Measurements from ENCODE around the gene GNG13.
"Not testable (repeated sequence)": the region's sequence is repeated elsewhere in the genome, so short reads cannot be mapped to it uniquely, and the experiment has no call there.

GNG13 gene

DNA sequence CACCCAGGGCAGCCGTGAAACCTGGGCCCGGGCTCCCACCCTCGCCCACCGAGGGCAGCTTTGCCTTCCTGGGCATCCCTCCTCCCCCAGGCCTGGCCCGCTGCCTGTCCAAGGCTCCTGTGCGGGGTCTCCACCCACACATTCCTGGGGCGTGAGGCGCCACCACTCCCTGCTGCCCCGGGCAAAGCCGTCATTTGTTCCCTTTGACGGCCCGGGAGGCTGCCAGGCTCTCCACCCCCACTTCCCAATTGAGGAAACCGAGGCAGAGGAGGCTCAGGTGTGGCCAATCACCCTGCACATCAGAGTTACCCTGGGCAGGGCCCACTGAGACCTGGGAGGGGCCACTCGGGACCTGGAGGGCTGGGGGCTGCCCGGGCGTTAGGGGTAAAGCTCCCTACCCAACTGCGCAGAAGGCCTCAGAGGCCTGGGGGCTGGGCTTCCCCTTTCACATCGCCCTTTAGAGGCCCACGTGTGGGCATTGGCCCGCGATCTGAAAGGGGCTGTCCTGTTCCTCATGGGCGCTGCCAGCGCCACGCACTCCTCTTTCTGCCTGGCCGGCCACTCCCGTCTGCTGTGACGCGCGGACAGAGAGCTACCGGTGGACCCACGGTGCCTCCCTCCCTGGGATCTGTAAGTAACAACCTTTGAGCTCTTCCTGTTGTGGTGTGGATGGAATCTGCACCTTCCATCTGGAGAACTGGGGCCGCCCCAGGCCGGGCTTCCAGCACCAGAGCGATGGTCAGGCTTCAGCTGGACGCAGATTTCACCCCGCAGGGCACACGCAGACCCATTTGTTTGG lies 39.8 kb downstream of the GNG13 start, which contains the start of gene MSLN:
Gene MSLN (plus strand): TSS at position 190 of the 799 bp plus-strand sequence. CDS start 1,947 bp downstream, outside the sequence.
- no peak for DNase-seq

DNA sequence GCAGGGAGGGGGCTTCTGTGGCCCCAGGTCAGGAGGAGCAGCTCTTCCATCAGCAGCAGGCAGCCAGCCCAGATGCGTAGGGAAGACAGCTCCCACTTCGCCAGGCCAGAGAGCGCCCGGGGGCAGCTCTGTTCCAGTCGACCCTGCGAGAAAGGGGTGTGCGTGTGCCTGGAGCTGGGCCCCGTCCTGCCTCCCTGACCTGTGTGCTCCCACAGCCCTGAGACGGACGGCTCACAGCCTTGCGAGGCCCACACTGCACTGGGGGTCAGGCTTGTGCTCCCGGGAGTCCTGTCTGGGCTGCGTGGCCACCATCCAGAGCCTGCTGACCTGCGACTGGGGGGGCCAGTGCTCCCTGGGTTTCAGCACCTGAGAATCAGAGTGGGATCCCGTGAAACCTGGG lies 40.5 kb downstream of the GNG13 start:
- no peak for DNase-seq

DNA sequence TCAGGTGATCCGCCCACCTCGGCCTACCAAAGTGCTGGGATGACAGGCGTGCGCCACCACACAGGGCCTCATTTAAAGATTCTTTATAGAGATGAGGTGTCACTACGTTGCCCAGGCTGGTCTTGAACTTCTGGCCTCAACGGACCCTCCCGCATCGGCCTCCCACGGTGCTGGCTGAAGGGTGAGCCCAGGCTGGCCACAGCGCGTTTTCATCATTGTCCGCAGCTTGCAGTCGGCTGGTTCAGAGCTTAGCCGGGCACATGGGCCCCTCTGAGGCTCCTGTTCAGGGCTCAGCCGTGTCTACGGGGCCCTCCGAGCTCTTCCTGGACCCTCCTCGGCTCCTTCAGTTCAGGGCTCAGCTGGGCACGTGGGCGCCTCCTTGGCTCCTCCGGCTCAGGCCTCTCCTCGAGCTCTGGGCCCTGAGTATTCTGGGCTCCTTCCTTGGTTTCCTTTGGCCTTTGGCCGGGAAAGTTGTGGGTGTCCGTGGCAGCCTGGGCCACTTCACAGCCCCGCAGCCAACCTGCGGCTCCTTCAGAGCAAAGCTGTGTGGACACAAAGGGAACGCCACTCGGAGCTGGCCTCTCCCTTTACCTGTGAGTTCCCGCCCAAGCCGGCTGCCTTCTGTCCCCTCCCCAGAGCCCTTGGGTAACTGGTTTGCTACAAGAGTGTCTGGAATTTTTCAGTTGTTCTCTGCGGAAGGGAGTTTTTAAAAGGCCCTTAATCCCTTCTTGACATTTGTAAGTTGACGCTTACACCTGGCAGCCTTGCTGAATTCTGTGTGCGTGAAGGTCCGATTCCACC lies 41.2 kb downstream of the GNG13 start:
- DNase-seq, result no peak

DNA sequence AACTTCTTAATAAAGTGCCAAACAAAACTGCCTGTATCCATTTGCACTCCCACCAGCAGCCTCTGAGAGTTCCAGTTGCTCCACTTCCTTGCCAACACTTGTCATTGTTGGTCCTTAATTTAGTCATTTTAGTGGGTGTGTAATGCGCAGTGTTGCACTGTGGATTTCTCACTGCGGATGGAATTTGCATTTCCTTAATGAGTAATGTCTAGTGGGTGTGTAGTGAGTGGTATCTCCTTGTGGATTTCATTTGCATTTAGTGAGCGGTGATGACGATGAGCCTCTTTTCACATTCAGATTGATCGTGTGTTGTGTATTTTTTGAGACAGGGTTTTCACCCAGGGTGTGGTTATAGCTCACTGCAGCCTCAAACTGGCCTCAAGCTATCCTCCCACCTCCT lies 44.1 kb downstream of the GNG13 start:
- DNase-seq, result no peak

DNA sequence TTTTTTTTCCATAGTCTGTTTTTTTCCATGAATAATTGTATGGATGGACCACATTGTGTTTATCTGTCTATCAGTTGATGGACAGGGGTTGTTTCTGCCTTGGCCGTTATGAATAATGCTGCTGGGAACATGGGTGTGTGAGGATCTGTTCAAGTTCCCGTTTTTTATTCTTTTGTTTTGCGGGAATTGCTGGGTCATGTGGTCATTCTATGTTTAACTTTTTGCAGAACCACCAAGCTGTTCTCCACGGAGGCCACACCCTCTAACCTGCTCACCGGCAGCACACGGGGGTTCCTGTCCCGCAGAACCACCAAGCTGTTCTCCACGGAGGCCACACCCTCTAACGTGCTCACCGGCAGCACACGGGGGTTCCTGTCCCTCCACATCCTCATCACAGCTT lies 45.9 kb downstream of the GNG13 start:
- no peak for DNase-seq

DNA sequence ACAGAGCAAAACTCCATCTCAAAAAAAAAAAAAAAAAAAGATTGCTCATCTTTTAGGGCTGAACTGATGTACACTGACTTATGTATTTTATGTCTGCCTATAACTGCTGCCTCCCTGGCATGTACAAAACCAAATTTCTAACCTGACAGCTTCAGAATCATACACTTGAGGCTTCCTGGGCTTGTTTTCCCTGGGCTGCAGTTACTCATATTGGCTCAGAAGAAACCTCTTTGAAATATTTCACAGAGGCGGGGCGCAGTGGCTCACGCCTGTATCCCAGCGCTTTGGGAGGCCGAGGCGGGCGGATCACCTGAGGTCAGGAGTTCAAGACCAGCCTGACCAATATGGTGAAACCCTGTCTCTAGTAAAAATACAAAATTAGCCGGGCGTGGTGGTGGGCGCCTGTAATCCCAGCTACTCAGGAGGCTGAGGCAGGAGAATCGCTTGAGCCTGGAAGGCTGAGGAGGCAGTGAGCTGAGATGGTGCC lies 46.4 kb downstream of the GNG13 start:
- not testable (repeated sequence) for DNase-seq

DNA sequence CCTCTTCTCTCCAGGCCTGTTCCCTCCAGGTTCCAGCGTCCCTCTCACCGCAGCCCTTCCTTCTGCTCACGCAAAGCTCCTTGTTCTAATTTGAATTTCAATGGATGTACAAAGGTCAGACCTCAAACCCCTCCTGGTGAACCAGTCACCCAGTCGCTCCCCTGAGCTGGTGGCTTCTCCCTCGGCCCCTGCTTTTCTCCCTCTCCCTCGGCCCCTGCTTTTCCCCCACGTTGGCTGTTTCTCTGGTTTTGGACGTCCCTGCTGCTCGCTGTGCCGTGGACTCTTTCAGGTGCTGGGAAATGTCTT lies 48.6 kb downstream of the GNG13 start:
- no peak for DNase-seq

DNA sequence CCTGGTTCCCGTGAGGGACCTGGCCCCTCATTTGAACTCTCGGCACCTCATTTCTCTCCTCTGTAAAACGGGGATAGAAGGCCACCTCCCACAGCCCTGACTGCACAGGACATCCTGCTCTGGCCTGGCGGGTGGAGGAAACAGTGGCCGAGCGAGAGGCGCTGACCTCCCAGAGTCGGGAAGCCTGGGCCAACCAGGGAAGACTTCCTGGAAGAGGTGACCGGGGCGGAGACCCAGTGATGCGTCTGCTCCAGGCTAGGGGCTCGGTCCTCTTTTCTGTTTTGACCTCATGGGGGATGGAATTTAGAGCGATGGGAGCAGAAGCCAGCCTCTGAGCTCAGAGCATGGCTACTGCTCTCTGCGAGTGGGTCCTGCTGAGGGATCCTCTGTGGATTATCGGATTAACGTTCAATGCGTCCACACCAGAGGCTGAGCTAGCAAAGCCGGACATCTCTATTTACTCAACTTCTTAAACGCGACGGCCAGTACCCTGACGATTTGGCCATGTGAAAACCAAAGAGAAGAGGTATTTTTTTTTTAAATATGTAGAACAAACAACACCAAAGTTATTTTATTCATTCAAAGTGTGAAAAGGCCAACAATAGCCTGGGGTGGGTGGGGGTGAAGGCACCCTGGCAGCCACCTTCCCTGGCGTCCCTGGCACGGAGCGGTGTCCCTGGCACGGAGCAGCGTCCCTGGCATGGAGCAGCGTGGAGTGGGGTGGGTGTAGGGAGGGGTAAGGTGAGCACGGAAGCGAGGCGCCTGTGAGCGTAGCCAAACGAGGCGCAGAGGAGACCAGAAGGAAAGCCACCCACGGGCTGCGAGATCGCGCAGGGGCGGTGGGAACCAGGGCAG lies 49.2 kb downstream of the GNG13 start:
- DNase-seq, result no peak

DNA sequence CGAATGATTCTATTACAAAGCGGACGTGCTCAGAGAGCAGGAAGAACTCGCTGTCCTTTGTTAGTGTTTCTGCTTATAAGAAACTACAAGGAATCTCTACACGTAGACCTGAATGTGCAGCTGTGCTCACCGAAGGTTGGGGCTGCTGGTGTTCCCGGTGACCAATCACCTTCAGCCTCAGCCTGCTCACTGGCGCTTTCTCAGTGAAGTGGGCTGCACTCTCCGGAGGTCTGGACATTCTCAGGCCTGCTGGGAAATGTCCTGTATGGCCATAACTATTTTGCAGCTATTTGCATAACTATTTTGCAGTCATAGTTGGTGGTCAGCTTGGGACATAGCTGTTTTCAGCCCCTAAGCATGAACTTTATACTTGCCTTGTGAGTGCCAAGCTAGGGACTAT lies 50.0 kb downstream of the GNG13 start:
- no peak for DNase-seq

DNA sequence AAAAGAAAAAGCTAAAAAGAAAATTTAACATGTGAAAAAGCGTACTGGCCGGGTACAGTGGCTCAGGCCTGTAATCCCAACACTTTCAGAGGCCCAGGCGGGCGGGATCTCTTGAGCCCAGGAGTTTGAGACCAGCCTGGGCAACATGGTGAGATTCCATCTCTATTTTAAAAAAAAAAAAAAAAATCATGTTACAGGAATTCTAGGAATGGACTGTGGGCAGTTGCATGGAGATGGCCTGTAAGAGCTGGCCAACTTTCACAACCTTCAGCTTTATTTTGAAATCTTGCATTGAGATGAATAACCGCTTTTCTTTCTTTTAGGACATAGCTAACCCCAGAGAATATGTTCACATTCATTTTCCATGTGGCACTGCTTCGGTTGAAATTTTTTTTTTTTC lies 51.5 kb downstream of the GNG13 start:
- DNase-seq, result no peak

Data from hematopoietic multipotent progenitor cell treated with erythropoietin and hydrocortisone succinate and interleukin-3 and kit ligand, for 6 days (in vitro differentiated cells).